Measurements from ENCODE around the gene UFM1. TPM values are rescaled to one million over a fixed set of nuclear protein-coding genes. Genes with fewer than 3 reads are reported as not detected.
A peak's percentile ranks its signal among the peaks of the same experiment; 100 is the strongest.

UFM1 gene
- total RNA-seq (10 to 100 TPM; 30.6 to 98.1 (median 51.2) TPM), polyA plus RNA-seq (100 to 1,000 TPM in 1 of 3 donors, 10 to 100 TPM in 2; 22.4 to 106 (median 25.3) TPM)
- long read RNA-seq, donor 1, transcript UFM1-205 (3 exons, 777 nt) = minor isoform, 6 of 58 reads
- long read RNA-seq, donor 1, transcript UFM1-201 (6 exons, 3,138 nt) = major isoform, 37 of 58 reads
- long read RNA-seq, donor 1, partial matches to known transcripts = 15 of 58 reads
- long read RNA-seq, donor 1, other reads (novel, unspliced or antisense) = 0 of 58 reads
- long read RNA-seq, donor 2, transcript UFM1-201 (6 exons, 3,138 nt) = major isoform, 13 of 13 reads
- long read RNA-seq, donor 2, partial matches to known transcripts = 0 of 13 reads
- long read RNA-seq, donor 2, other reads (novel, unspliced or antisense) = 0 of 13 reads
- long read RNA-seq, donor 3, transcript UFM1-201 (6 exons, 3,138 nt) = major isoform, 33 of 33 reads
- long read RNA-seq, donor 3, partial matches to known transcripts = 0 of 33 reads
- long read RNA-seq, donor 3, other reads (novel, unspliced or antisense) = 0 of 33 reads
- long read RNA-seq, donor 4, transcript UFM1-201 (6 exons, 3,138 nt) = major isoform, 38 of 51 reads
- long read RNA-seq, donor 4, partial matches to known transcripts = 1 of 51 reads
- long read RNA-seq, donor 4, other reads (novel, unspliced or antisense) = 9 of 51 reads
- long read RNA-seq, donor 5, transcript UFM1-201 (6 exons, 3,138 nt) = major isoform, 56 of 76 reads
- long read RNA-seq, donor 5, partial matches to known transcripts = 5 of 76 reads
- long read RNA-seq, donor 5, other reads (novel, unspliced or antisense) = 14 of 76 reads
- long read RNA-seq, donor 6, transcript UFM1-201 (6 exons, 3,138 nt) = major isoform, 19 of 32 reads
- long read RNA-seq, donor 6, partial matches to known transcripts = 1 of 32 reads
- long read RNA-seq, donor 6, other reads (novel, unspliced or antisense) = 10 of 32 reads
- long read RNA-seq, donor 7, transcript UFM1-201 (6 exons, 3,138 nt) = major isoform, 17 of 17 reads
- long read RNA-seq, donor 7, partial matches to known transcripts = 0 of 17 reads
- long read RNA-seq, donor 7, other reads (novel, unspliced or antisense) = 0 of 17 reads
- long read RNA-seq, donor 8, transcript UFM1-201 (6 exons, 3,138 nt) = major isoform, 33 of 33 reads
- long read RNA-seq, donor 8, partial matches to known transcripts = 0 of 33 reads
- long read RNA-seq, donor 8, other reads (novel, unspliced or antisense) = 0 of 33 reads
- long read RNA-seq, donor 9, transcript UFM1-201 (6 exons, 3,138 nt) = major isoform, 14 of 15 reads
- long read RNA-seq, donor 9, partial matches to known transcripts = 0 of 15 reads
- long read RNA-seq, donor 9, other reads (novel, unspliced or antisense) = 0 of 15 reads
- long read RNA-seq, donor 10, transcript UFM1-201 (6 exons, 3,138 nt) = major isoform, 10 of 65 reads
- long read RNA-seq, donor 10, partial matches to known transcripts = 55 of 65 reads
- long read RNA-seq, donor 10, other reads (novel, unspliced or antisense) = 0 of 65 reads

- peaks cover 0 to 2% of the 10 kb centered on the region in 2 donors for H3K36me3 ChIP-seq (replicated peaks in 1 of 2)
- peak within 1 kb of the TSS; percentile 30 to 100 (median 79) for H3K4me3 ChIP-seq
- H3K27ac ChIP-seq = peak within 1 kb of the TSS; percentile 83 to 96 (median 91)
- H3K9me3 ChIP-seq (replicated peaks in 1 of 3) = no peaks in the 10 kb centered on the region
- no peaks in the 10 kb centered on the region for H3K27me3 ChIP-seq
- intact Hi-C loops (cut with DNase I) = no loop called here
- DNase-seq = peak; percentile 90 to 95 (median 93)
- H3K4me1 ChIP-seq (replicated peaks in 1 of 2) = peaks cover 11 to 29% of the 10 kb centered on the region in 2 donors
- 0% methylated on average over 25 to 41 of the region's 41 CpGs for WGBS, 4 donors
- TF ChIP-seq POLR2A (IDR thresholded peaks at IDR 0.05) (peak; percentile 63 to 75), CTCF (IDR thresholded peaks at IDR 0.05) (no peak)
These were observed at the start of gene UFM1 for GRCh38 chr13:38349390-38350113. Gene UFM1 (plus strand): TSS chr13:38349851. CDS start chr13:38349920, 69 bp downstream.

DNA sequence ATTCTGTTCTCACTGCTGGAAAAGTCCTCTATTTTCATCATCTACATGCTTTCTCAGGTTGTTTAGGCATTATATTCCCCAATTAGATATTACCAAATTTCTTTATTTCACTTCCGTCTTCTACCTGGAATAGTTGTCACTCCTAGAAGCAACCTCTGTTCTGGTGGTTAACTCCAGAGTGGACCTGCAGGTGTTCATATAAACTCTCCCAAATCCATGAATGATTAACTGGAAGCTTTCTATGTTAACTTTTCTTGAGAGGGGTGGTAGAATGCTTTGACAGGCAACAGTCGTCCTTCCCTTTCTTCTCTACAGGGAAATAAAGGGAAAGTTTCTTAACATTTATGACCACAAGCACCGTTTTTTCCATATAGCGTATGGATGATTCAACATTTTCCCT lies 48.4 kb upstream of the UFM1 start:
- 81 to 90% (median 83%) methylated on average over 4 of the region's 4 CpGs for WGBS, 4 donors
- Histone ChIP-seq H3K27me3 (no peaks in the 10 kb centered on the region), H3K9me3 (replicated peaks in 1 of 3) (peaks cover 0 to 6% (median 0%) of the 10 kb centered on the region in 3 donors), H3K4me1 (replicated peaks in 1 of 2) (no peaks in the 10 kb centered on the region), H3K36me3 (replicated peaks in 1 of 2) (no peaks in the 10 kb centered on the region), H3K4me3 (no peak overlapping the region), H3K27ac (no peak overlapping the region)
- DNase-seq = no peak
- TF ChIP-seq POLR2A (IDR thresholded peaks at IDR 0.05) (no peak), CTCF (IDR thresholded peaks at IDR 0.05) (no peak)
- intact Hi-C loops (cut with DNase I) = no loop called here

GRCh38 chr13:38303816-38304320 lies 45.8 kb upstream of the UFM1 start:
- H3K4me1 ChIP-seq (replicated peaks in 1 of 2) = no peaks in the 10 kb centered on the region
- H3K9me3 ChIP-seq (replicated peaks in 1 of 3) = no peaks in the 10 kb centered on the region
- intact Hi-C loops (cut with DNase I) = no loop called here
- DNase-seq = no peak
- no peak for TF ChIP-seq POLR2A (IDR thresholded peaks at IDR 0.05)
- no peak for TF ChIP-seq CTCF (IDR thresholded peaks at IDR 0.05)
- no peaks in the 10 kb centered on the region for H3K27me3 ChIP-seq
- no peaks in the 10 kb centered on the region for H3K36me3 ChIP-seq (replicated peaks in 1 of 2)
- H3K4me3 ChIP-seq = no peak overlapping the region
- no peak overlapping the region for H3K27ac ChIP-seq
- WGBS, 4 donors = 47 to 48% (median 47%) methylated on average over 2 of the region's 2 CpGs

Measured in adrenal gland (tissue), 19 donors.